ENCODE measurements around the gene IVD.

DNA sequence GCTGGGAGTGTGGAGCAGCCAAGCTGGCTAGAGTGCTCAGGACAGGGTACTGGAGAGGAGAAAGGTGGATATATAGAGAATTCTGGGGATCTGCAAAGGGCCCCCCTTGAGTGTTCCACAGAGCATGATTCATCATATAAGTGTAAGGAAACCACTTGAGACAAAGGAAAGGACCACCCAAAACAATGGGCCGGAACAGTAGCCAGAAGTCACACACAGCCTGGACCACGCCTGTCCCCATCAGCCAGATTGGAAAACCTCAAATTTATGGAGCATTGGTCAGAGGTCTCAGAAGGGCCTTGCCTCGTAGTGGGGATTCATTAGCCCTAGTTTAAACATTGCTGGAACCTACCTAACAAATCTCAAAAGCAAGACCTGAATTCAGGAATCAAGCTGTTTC is 28.0 kb upstream of the IVD start:
- TF ChIP-seq, protein P1, sequence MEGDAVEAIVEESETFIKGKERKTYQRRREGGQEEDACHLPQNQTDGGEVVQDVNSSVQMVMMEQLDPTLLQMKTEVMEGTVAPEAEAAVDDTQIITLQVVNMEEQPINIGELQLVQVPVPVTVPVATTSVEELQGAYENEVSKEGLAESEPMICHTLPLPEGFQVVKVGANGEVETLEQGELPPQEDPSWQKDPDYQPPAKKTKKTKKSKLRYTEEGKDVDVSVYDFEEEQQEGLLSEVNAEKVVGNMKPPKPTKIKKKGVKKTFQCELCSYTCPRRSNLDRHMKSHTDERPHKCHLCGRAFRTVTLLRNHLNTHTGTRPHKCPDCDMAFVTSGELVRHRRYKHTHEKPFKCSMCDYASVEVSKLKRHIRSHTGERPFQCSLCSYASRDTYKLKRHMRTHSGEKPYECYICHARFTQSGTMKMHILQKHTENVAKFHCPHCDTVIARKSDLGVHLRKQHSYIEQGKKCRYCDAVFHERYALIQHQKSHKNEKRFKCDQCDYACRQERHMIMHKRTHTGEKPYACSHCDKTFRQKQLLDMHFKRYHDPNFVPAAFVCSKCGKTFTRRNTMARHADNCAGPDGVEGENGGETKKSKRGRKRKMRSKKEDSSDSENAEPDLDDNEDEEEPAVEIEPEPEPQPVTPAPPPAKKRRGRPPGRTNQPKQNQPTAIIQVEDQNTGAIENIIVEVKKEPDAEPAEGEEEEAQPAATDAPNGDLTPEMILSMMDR (IDR thresholded peaks at IDR 0.05), result no peak
- TF ChIP-seq EZH2 (IDR thresholded peaks at IDR 0.05), result no peak
